ENCODE measurements around the gene DYNLL2. TPM values are rescaled to one million over a fixed set of nuclear protein-coding genes. Genes with fewer than 3 reads are reported as not detected.

Gene DYNLL2
- total and polyA plus RNA-seq, 4 experiments from 2014 or later, result 0.56 to 45.8 (median 23.5) TPM

DNA sequence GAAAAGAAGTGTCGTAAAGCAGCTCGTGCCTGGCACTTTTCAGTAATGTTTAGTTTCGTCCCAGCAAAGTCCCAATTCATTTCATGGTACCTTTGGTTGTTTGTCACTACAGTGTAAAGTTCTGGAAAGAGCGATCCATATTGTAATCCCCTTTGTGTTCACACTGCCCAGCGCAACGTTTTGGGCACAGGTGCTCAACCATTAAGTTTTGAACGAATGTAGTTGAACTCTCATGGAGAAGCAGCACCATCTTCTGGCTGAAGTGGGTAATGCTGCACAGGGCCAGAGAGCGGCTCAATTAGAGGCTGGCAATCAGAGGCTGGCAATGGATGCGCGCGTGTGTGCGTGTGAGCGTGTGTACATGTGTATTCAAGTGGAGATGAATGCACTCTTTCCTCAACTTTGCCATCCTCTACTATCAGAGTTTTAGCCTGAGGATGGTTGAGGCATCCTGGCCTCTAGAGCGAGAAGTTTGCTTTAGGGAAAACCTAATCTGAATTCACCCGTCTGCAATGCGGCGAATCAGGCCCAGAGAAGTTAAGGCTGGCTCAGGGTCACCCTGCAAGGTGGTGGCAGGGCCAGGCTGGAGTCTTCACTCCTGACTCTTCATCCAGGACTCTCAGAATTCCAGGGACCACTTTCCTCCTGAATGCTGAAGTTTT lies 29.9 kb downstream of the DYNLL2 start:
- intact Hi-C loops (cut with micrococcal nuclease), result loop anchor here (1.0 to 2.0 kb wide), 7 partner anchors 29 to 870 kb away; no protein-coding TSS in a partner anchor
- Mint-ChIP-seq H3K27ac (peak overlapping the region in 2 of 7 donors; percentile 14 to 69), H3K36me3 (no peaks in the 10 kb centered on the region), H3K27me3 (peaks cover 3 to 8% of the 10 kb centered on the region in 2 donors), H3K9me3 (peaks cover 0 to 2% (median 0%) of the 10 kb centered on the region in 8 donors), H3K4me1 (peaks cover 0 to 4% (median 2%) of the 10 kb centered on the region in 4 donors), H3K4me3 (no peak overlapping the region)
- Histone ChIP-seq H3K36me3 (ENCODE audit: insufficient read depth, low read length) (no peaks in the 10 kb centered on the region), H3K4me3 (ENCODE audit: low read length in 2 of 2) (no peak overlapping the region), H3K27ac (ENCODE audit: low read depth, low read length) (no peak overlapping the region), H3K4me1 (ENCODE audit: insufficient read depth, low read length) (no peaks in the 10 kb centered on the region), H3K27me3 (ENCODE audit: insufficient read depth, low read length) (no peaks in the 10 kb centered on the region), H3K9me3 (ENCODE audit: control insufficient read depth in 1 of 2, low read length in 2 of 2) (no peaks in the 10 kb centered on the region)
- CTCF ChIA-PET (ENCODE audit: partially characterized antibody), result interaction anchor here (0.5 to 5.9 kb wide), 22 partner anchors 10 to 869 kb away, joined by 3 to 58 read pairs (median 4); partner anchors contain the start of genes OR4D2 and SRSF1
- peak; percentile 77 to 81 (median 79) for DNase-seq
- POLR2A ChIA-PET (ENCODE audit: partially characterized antibody), result interaction anchor here (1.0 to 1.3 kb wide), 2 partner anchors 114 to 252 kb away, joined by 3 read pairs; no protein-coding TSS in a partner anchor

DNA sequence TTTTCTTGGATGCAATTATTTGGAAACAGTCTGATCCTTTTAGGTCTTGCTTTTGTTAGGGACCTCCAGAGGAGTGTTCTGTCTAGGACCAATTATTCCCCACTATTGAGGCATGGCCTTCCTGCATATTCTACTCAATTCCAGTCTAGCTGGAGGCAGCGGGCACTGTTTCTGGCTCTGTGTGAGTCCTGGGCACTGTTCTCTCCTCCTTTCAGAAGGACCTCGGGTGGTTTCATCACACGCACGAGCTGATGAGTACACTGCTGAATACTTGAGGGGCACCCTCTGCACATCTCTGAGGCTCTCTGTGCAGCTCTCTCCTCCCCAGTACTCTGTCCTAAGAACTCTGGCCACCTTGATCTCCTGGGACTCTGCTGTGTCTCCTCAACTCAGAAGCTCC lies 30.7 kb downstream of the DYNLL2 start:
- no peaks in the 10 kb centered on the region for H3K4me1 ChIP-seq (ENCODE audit: insufficient read depth, low read length)
- Mint-ChIP-seq H3K4me1 (peaks cover 0 to 4% (median 2%) of the 10 kb centered on the region in 4 donors), H3K36me3 (no peaks in the 10 kb centered on the region), H3K27ac (no peak overlapping the region), H3K9me3 (peaks cover 0 to 2% (median 0%) of the 10 kb centered on the region in 8 donors), H3K4me3 (no peak overlapping the region), H3K27me3 (peaks cover 6 to 9% of the 10 kb centered on the region in 2 donors)
- CTCF ChIA-PET (ENCODE audit: partially characterized antibody), result interaction anchor here (1.1 to 5.9 kb wide), 13 partner anchors 8 to 870 kb away, joined by 3 to 58 read pairs (median 6); partner anchors contain the start of gene SRSF1
- intact Hi-C loops (cut with micrococcal nuclease), result loop anchor here (1.0 to 2.0 kb wide), 7 partner anchors 30 to 871 kb away; no protein-coding TSS in a partner anchor
- no peak for DNase-seq
- no peaks in the 10 kb centered on the region for H3K9me3 ChIP-seq (ENCODE audit: control insufficient read depth in 1 of 2, low read length in 2 of 2)
- no peak overlapping the region for H3K4me3 ChIP-seq (ENCODE audit: low read length in 2 of 2)
- POLR2A ChIA-PET (ENCODE audit: partially characterized antibody), result interaction anchor here (0.7 to 0.9 kb wide), 2 partner anchors 39 to 57 kb away, joined by 3 read pairs; no protein-coding TSS in a partner anchor
- H3K27ac ChIP-seq (ENCODE audit: low read depth, low read length), result no peak overlapping the region
- no peaks in the 10 kb centered on the region for H3K27me3 ChIP-seq (ENCODE audit: insufficient read depth, low read length)
- H3K36me3 ChIP-seq (ENCODE audit: insufficient read depth, low read length), result no peaks in the 10 kb centered on the region

DNA sequence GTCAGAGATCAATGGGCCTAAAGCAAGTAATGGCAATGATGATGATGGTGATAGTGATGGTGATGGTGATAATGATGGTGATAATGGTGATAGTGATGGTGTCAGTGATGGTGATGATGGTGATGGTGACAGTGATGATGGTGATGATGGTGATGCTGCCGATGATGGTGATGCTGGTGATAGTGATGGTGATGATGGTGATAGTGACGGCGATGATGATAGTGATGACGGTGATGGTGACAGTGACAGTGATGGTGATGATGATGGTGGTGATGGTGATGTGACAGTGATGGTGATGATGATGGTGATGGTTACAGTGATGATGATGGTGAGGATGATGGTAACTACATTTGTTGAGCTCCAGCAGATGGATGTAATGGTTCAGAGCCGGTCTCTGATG lies 34.2 kb downstream of the DYNLL2 start:
- ChIA-PET POLR2A (ENCODE audit: partially characterized antibody) (no interaction called here), CTCF (ENCODE audit: partially characterized antibody) (interaction anchor here (2.0 to 3.1 kb wide), 2 partner anchors 53 to 55 kb away, joined by 7 to 18 read pairs; no protein-coding TSS in a partner anchor)
- Mint-ChIP-seq H3K9me3 (peaks cover 0 to 2% (median 0%) of the 10 kb centered on the region in 8 donors), H3K4me1 (peaks cover 7 to 13% (median 10%) of the 10 kb centered on the region in 4 donors), H3K27ac (peak overlapping the region in 1 of 7 donors; percentile 23), H3K4me3 (no peak overlapping the region), H3K27me3 (peaks cover 7 to 11% of the 10 kb centered on the region in 2 donors), H3K36me3 (no peaks in the 10 kb centered on the region)
- peaks cover 7% of the 10 kb centered on the region for H3K4me1 ChIP-seq (ENCODE audit: insufficient read depth, low read length)
- H3K4me3 ChIP-seq (ENCODE audit: low read length in 2 of 2), result no peak overlapping the region
- no peak for DNase-seq
- H3K27me3 ChIP-seq (ENCODE audit: insufficient read depth, low read length), result no peaks in the 10 kb centered on the region
- intact Hi-C loops (cut with micrococcal nuclease), result no loop called here
- H3K9me3 ChIP-seq (ENCODE audit: control insufficient read depth in 1 of 2, low read length in 2 of 2), result no peaks in the 10 kb centered on the region
- no peaks in the 10 kb centered on the region for H3K36me3 ChIP-seq (ENCODE audit: insufficient read depth, low read length)
- H3K27ac ChIP-seq (ENCODE audit: low read depth, low read length), result no peak overlapping the region

DNA sequence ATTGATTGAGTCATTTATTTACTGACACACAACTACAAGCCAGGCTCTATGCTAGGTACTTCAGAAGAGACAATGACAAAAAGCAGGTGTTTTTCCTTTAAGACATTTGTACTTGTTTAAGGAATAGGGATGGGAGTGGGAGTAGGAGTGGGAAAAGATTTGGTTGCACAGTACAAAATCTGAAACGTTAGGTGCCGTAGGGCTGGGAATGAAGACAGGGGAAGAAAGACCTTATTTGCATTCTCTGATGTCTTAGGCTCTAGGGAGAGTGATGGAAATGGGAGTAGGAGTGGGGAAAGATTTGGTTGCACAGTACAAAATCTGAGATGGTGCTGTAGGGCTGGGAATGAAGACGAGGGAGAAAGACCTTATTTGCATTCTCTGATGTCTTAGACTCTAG lies 36.3 kb downstream of the DYNLL2 start:
- intact Hi-C loops (cut with micrococcal nuclease), result no loop called here
- Histone ChIP-seq H3K4me1 (ENCODE audit: insufficient read depth, low read length) (peaks cover 8% of the 10 kb centered on the region), H3K27me3 (ENCODE audit: insufficient read depth, low read length) (no peaks in the 10 kb centered on the region), H3K9me3 (ENCODE audit: control insufficient read depth in 1 of 2, low read length in 2 of 2) (no peaks in the 10 kb centered on the region), H3K4me3 (ENCODE audit: low read length in 2 of 2) (no peak overlapping the region), H3K27ac (ENCODE audit: low read depth, low read length) (no peak overlapping the region), H3K36me3 (ENCODE audit: insufficient read depth, low read length) (no peaks in the 10 kb centered on the region)
- POLR2A ChIA-PET (ENCODE audit: partially characterized antibody), result interaction anchor here (0.8 to 1.3 kb wide), 3 partner anchors 21 to 113 kb away, joined by 3 to 9 read pairs (median 4); partner anchors contain the start of gene SRSF1
- CTCF ChIA-PET (ENCODE audit: partially characterized antibody), result interaction anchor here (8.1 kb wide), 1 partner anchor 52 kb away, joined by 191 read pairs; no protein-coding TSS in a partner anchor
- H3K36me3 Mint-ChIP-seq, result no peaks in the 10 kb centered on the region
- H3K9me3 Mint-ChIP-seq, result peaks cover 0 to 2% (median 0%) of the 10 kb centered on the region in 8 donors
- H3K27ac Mint-ChIP-seq, result no peak overlapping the region
- DNase-seq, result no peak
- H3K4me3 Mint-ChIP-seq, result no peak overlapping the region
- peaks cover 7 to 11% of the 10 kb centered on the region in 2 donors for H3K27me3 Mint-ChIP-seq
- H3K4me1 Mint-ChIP-seq, result peaks cover 9 to 18% (median 14%) of the 10 kb centered on the region in 4 donors

DNA sequence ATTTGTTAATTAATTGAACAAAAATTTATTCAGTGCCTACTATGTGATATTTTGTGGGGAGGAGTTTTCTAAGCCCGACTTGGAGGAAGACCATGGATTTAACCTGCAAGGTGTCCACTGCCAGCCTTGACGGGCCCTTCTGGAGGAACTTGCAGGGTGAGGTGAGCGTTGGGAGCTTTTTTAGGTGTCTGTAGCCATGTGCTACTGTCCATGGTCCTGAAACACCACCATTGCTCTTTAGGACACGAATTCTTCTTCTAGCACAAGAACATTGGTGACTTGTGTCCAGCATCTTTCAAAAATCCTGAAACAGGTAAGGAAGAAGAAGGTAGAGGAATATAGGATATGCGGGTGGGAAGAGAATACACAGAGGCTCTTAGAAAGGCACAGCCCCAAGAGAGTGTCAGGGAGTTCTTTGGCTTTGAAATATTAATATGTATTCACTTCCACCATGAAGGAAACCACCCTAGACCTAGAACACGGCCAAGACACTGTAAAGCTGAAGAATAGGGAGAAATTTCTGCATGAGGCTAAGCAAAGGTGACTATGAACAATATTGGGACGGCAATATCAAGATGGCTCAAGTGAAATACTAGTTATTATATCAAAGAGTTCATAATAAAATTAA lies 37.1 kb downstream of the DYNLL2 start:
- Mint-ChIP-seq H3K4me1 (peaks cover 9 to 18% (median 14%) of the 10 kb centered on the region in 4 donors), H3K4me3 (no peak overlapping the region), H3K27me3 (peaks cover 7 to 11% of the 10 kb centered on the region in 2 donors), H3K27ac (no peak overlapping the region), H3K9me3 (peaks cover 0 to 2% (median 0%) of the 10 kb centered on the region in 8 donors), H3K36me3 (no peaks in the 10 kb centered on the region)
- no peaks in the 10 kb centered on the region for H3K36me3 ChIP-seq (ENCODE audit: insufficient read depth, low read length)
- no peak overlapping the region for H3K27ac ChIP-seq (ENCODE audit: low read depth, low read length)
- peak; percentile 56 to 62 (median 59) for DNase-seq
- no peak overlapping the region for H3K4me3 ChIP-seq (ENCODE audit: low read length in 2 of 2)
- ChIA-PET POLR2A (ENCODE audit: partially characterized antibody) (interaction anchor here (0.8 to 3.5 kb wide), 4 partner anchors 22 to 113 kb away, joined by 3 to 16 read pairs (median 6); partner anchors contain the start of gene SRSF1), CTCF (ENCODE audit: partially characterized antibody) (interaction anchor here (1.8 to 8.1 kb wide), 6 partner anchors 31 to 80 kb away, joined by 4 to 191 read pairs (median 19); no protein-coding TSS in a partner anchor)
- no peaks in the 10 kb centered on the region for H3K9me3 ChIP-seq (ENCODE audit: control insufficient read depth in 1 of 2, low read length in 2 of 2)
- intact Hi-C loops (cut with micrococcal nuclease), result no loop called here
- H3K4me1 ChIP-seq (ENCODE audit: insufficient read depth, low read length), result peaks cover 8% of the 10 kb centered on the region
- H3K27me3 ChIP-seq (ENCODE audit: insufficient read depth, low read length), result no peaks in the 10 kb centered on the region

DNA sequence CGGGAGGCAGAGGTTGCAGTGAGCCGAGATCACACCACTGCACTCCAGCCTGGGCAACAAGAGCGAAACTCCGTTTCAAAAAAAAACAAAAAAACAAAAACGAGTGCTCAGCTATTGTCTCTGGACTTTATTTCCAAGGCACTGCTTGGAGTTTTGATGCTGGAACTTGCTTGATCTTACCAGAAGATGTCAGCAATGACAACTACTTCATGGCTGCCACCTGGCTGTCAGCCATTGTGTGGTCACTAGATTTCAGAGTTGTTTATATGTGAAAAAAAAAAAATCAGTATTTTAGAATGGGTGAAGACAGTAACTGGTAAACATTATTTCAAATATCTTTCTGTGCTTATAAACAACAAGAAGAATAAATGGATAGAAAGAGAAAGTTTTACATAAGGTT lies 38.7 kb downstream of the DYNLL2 start:
- Mint-ChIP-seq H3K36me3 (no peaks in the 10 kb centered on the region), H3K27ac (peak overlapping the region in 1 of 7 donors; percentile 22), H3K4me1 (peaks cover 9 to 18% (median 15%) of the 10 kb centered on the region in 4 donors), H3K9me3 (no peaks in the 10 kb centered on the region), H3K4me3 (peak overlapping the region in 1 of 8 donors; percentile 61), H3K27me3 (peaks cover 5 to 11% of the 10 kb centered on the region in 2 donors)
- Histone ChIP-seq H3K4me3 (ENCODE audit: low read length in 2 of 2) (no peak overlapping the region), H3K27me3 (ENCODE audit: insufficient read depth, low read length) (no peaks in the 10 kb centered on the region), H3K36me3 (ENCODE audit: insufficient read depth, low read length) (no peaks in the 10 kb centered on the region), H3K4me1 (ENCODE audit: insufficient read depth, low read length) (peaks cover 8% of the 10 kb centered on the region), H3K27ac (ENCODE audit: low read depth, low read length) (no peak overlapping the region), H3K9me3 (ENCODE audit: control insufficient read depth in 1 of 2, low read length in 2 of 2) (no peaks in the 10 kb centered on the region)
- CTCF ChIA-PET (ENCODE audit: partially characterized antibody), result interaction anchor here (0.7 to 8.1 kb wide), 23 partner anchors 15 to 715 kb away, joined by 3 to 191 read pairs (median 5); partner anchors contain the start of gene OR4D2
- POLR2A ChIA-PET (ENCODE audit: partially characterized antibody), result interaction anchor here (0.7 to 3.5 kb wide), 6 partner anchors 15 to 272 kb away, joined by 3 to 32 read pairs (median 6); partner anchors contain the start of gene MRPS23
- intact Hi-C loops (cut with micrococcal nuclease), result loop anchor here (1.0 kb wide), 2 partner anchors 35 to 50 kb away; no protein-coding TSS in a partner anchor
- DNase-seq, result peak; percentile 51 to 68 (median 65)

Data from CD4-positive, alpha-beta memory T cell (primary cell).